Measurements from ENCODE around the gene CD163.
"Not testable (repeated sequence)": the region's sequence is repeated elsewhere in the genome, so short reads cannot be mapped to it uniquely, and the experiment has no call there.

CD163 gene

DNA sequence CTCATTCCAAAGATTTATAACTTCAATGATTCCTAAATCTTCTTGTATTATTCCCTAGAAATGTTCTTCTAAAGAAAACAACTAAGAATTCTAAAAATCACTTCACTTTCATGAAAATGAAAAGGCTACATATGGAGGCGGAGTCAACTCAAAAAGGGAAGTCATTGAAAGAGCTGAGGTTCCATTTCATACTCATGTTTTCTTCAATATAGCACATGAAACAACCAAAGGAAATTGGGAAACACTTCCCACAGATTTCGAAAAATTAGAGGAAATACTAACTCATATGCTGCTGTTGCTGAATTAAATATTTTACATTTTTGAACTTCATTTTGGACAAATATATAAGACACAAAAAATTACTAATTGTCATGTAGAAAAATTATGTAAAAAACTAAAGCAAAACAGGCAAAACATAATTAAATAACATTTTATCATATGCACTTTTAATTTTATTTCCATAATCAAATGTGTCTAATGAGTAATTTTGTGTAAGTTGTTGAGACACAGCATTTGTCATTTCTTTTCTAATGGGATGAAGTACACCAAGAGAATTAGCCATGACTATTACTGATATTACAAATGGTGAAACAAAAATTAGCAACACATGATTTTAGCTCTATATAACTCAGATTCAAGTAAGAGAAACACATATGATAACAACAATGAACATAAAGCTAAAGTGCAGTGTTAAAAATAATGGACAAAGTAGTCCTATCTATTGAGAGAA is at the start of gene CD163:
Gene CD163, minus strand, starts transcription at position 92 of the 730 bp plus-strand sequence. Its CDS starts 87 bp downstream, at position 5.
- DNase-seq = no peak

DNA sequence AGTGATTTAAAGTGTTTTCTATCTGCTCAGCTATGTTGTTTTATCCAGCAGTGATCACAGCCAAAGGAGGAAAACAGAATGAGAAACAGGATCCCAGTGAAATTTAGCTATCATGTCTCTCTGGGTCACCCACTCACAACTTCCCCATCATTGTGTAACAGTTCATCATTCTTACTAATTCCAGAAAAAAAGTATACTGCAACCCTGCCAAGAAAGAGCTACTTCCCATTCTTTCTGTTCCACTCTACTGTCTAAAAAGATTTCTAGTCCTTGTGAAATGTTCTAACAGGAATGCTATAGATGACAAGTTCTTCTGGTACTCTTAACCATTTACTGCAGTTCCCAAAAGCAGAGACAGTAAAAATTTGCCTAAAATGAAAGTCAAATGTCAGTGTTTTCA is 39.2 kb upstream of the CD163 start:
- DNase-seq = no peak

DNA sequence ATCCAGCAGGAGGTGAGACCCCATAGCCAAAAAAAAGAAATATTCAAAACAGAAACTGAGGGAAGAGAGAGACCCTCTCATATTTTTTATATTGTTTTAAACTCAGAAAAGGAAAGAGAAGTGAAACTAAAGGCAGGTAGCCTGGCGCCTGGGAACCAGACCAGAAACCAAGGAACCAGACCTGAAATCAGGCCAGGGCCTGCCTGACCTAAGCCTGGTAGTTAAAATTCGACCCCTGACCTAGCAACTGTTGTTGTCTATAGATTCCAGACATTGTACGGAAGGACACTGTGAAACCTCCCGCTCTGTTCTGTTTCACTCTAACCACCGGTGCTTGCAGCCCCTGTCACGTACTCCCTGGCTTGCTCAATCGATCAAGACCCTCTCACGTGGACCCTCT is 38.5 kb upstream of the CD163 start:
- DNase-seq = no peak

DNA sequence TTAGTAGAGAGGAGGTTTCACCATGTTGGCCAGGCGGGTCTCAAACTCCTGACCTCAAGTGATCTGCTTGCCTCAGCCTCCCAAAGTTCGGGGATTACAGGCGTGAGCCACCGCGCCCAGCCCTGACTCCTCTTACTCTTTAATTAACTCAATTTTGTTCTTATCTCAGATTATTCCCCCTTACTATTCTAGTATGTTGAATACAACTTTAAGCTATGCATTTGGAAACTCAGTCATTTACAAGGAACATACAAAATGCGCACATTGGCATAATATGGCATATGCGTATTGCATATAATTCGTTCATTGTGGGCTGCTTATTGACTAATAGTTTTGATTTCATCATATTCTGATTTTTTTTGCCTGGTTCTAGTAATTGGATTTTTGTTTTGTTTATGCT is 10.8 kb upstream of the CD163 start:
- DNase-seq = no peak

DNA sequence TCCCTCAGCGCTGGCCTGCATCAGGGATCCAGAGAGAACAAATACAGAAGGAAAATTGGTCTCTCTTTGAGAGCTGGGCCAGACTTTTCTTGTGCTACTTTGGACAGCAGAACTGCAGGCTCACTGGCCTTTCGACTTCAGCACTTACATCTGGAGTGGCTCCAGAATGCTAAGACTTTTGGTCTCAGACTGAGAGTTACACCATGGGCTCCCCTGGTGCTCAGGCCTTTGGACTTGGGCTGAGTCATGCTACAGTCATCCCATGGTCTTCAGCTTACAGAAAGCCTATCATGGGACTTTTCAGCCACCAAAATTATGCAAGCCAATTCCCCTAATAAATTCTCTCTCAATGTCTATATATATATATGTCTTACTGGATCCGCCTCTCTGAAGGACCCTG is 9.0 kb upstream of the CD163 start:
- DNase-seq = no peak

DNA sequence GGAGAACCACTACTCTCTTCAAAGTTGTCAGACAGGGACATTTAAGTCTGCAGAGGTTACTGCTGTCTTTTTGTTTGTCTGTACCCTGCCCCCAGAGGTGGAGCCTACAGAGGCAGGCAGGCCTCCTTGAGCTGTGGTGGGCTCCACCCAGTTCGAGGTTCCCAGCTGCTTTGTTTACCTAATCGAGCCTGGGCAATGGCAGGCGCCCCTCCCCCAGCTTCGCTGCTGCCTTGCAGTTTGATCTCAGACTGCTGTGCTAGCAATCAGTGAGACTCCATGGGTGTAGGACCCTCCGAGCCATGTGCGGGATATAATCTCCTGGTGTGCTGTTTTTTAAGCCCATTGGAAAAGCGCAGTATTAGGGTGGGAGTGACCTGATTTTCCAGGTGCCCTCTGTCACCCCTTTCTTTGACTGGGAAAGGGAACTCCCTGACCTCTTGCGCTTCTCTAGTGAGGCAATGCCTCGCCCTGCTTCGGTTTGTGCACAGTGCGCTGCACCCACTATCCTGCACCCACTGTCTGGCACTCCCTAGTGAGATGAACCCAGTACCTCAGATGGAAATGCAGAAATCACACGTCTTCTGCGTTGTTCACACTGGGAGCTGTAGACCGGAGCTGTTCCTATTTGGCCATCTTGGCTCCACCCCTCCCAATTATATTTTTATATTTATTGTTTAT is 6.4 kb upstream of the CD163 start:
- DNase-seq = not testable (repeated sequence)

DNA sequence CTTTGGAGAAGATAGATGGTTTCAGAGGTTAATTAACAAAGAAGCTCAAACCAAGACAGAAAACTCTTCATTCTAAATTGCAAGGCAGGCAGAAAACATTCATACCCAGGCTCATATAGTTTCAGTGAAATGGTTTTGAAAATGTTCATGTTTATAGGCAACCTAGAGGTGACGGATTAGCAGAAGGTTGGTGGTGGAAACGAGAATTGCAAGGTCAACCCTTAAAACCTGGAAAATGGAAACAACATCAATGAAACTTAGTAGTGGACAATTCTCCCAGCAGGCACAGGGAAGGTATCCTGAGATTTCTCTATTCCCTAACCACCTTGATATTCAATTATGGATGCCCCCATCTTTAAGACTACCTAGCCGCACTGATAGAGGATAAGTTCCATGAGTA is 965 bp downstream of the CD163 start:
- DNase-seq = no peak

DNA sequence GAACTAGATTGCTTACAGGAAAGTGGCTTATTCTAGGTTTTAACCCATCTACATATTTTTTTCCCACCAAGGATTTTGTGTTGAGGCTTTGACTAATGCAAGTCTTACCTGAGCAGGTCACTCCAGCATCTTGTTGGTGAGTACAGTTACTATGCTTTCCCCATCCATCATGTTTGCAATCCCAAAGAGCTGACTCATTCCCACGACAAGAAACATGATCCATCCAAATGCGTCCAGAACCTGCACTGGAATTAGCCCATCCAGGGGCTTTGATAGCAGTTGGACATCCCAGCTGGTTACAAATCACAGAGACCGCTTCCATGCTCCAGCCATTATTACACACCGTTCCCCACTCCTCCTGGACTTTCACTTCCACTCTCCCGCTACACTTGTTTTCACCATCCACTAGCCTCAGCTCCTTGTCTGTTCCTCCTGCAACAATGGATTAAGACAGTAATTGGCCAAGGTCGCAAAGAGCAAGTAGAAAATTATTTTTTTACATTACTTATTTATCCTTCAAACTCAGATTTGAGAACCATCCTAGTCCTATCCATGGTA is 2.5 kb downstream of the CD163 start:
- no peak for DNase-seq

DNA sequence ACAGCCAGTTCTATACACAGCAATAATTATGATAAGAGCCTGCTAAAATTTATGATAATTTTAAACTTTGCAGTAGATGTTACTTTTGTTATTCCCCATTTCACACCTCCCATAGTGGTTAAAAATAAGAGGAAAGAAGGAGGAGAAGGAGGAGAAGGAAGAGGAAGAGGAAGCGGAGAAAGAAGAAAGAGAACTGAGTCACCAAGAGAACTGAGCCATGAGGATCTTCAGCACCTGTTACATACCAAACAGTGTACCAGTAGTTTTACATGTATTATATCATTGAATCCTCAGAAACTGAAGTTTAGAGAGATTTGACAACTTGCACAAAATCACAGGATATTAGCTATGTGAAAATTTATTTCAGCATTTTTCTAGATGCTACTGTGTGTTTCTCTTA is 3.9 kb downstream of the CD163 start:
- no peak for DNase-seq

DNA sequence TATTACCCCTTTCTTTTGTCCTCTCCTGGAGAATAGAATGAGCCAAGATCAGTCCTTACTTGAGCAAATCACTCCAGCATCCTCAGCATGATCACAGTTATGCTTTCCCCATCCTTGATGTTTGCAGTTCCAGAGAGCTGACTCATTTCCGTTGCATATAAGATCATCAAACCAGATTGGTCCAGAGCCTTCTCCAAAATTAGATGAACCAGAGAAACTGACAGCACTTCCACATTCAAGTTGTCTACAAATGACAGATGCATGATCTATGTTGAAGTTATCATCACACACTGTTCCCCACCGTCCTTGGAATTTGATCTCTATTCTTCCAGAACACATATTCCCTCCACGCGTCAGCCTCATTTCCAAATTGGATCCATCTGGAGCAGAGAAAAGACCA is 4.8 kb downstream of the CD163 start:
- DNase-seq = no peak

DNA sequence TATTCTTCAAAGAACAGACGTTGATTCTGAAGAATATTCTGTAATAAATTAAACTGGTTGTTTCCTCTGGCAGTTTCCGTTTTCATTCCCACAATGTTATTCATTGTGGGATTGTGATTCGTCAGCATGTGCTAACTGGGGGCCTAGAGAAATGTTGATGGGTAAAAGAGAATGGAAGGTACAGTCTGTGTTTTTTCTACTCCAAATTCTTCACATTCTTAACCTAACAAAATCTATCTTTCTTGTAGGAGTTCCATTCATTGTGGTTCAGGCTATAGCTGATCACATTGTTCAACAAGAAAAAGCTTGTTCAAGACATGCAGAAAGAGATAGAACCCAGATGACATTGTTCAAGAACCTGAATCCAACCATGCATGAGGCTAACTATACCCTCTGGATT is 5.9 kb downstream of the CD163 start:
- DNase-seq = no peak

DNA sequence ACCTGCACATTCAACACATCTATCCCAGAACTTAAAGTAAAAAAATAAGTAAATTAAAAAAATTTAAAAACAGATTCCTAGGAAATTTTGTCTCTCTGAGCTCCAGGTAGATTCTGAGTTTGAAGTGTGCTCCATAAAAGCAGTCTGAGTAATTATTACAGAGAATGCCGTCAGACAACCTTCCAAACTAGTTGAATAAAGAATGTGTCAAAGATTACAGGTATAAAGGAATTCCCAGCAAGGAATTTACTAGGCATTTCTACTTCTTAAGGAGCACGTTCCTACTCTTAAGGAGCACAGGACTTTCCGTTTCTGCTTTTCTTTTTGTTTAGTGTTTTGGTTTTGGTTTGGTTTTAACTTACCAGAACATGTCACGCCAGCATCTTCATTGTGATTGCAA is 7.1 kb downstream of the CD163 start:
- DNase-seq = no peak

DNA sequence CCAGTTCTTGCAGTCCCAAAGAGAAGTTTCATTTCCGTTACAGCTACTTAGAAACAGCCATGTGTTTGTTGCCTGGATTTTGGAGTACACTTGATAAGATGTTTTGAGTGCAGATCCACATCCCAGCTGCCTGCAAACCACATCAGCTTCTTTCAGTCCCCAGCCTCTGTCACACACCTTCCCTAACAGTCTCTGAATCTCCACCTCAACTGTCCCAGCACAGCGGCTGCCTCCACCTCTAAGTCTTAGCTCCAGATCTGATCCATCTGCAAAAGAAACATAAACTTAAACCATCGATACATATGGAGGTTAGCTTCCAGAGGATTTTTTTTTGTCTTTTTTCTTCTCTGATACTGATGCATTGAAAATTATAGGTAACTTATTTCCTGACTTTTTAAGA is 8.4 kb downstream of the CD163 start:
- no peak for DNase-seq

DNA sequence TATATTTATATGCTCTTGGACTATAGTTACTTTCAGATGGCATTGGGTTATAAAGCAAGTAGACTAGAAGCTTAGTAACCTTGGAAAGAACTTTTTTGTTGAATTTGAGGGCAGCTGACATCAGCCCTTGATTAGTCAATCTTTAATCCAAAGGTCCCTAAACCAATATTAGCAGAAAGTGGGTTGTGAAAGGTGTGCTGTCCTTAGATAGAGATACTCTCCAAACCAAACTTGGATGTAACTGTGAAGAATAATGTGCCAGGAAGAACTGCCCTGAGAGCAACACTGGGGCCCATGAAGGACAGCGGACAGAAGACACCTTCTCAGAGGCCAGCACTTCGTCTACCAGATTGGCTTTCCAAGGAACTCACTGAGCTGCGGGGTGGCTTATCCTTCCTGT is 10.6 kb downstream of the CD163 start:
- no peak for DNase-seq

DNA sequence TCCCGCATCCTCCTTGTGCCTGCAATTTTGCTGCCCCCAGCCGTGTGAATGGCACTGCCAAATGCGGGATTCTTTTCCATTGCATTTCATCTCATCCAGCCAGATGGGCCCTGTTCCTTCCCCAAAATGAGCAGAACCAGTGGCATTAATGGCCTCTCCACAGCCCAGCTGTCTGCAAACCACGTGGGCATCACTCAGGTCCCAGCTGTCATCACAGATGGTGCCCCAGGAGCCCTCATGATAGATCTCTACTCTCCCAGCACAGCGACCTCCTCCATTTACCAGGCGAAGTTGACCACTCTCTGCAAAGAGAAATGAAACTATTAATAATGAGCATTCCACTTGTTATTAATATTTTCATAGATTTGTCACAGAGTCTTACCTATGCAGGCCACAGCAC is 17.1 kb downstream of the CD163 start:
- DNase-seq = no peak

DNA sequence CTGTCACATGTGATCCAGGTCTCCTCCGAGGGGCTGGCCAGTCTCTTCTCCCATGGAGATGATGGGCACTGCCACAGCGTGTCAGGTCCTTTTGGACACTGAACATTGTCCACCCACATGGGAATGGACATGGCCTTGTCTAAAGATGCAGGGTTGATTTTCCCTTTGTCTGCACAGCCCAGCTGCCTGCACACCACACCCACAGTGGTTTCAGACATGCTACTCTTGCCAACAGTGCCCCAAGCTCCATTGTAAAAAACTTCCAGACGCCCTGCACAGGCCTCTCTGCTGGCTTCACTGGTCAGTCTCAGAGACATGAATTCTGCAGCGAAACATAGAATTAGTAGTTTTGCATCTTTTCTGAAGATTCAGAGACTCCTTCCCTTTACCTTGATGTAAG is 18.5 kb downstream of the CD163 start:
- no peak for DNase-seq

DNA sequence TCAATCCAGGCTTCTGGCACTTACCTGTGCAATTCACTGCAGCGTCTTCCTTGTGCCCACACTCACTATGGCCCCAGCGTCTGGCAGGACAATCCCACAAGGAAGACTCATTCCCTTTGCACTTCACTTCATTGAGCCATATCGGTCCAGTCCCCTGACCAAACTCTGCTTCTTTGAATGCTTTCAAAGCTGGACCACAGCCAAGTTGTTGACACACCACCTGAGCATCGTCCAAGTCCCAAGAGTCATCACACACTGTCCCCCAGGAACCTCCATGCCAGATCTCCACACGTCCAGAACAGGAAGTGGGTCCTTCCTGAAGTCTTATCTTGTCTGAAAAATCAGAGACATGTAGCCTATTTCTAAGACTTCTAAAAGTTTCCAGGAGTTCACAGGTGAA is 20.2 kb downstream of the CD163 start:
- DNase-seq = no peak

DNA sequence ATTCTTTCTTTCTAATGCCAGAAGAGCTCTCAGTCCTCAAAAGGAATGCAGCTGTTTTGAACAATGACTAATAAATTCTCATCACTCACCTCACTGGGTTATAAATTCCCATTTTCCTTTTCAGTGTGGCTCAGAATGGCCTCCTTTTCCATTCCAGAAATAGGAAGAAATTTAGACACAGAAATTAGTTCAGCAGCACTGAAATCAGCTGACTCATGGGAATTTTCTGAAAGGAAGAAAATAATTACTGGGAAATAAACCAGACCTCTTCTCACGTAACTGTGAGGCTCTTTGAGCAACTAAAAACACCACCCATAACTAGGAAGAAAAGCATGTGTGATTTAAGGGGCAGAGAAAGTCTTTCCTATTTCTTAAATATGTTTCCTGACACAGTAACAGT is 23.8 kb downstream of the CD163 start:
- DNase-seq = no peak

DNA sequence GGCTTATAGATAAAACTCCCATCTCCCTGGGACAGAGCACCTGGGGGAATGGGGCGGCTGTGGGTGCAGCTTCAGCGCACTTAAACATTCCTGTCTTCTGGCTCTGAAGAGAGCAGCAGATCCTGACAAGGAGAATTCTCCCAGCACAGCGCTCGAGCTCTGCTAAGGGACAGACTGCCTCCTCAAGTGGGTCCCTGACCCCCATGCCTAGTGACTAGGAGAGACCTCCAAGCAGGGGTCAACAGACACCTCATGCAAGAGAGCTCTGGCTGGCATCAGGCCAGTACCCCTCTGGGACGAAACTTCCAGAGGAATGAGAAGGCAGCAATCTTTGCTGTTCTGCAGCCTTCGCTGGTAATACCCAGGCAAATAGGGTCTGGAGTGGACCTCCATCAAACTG is 31.5 kb downstream of the CD163 start:
- DNase-seq = no peak

DNA sequence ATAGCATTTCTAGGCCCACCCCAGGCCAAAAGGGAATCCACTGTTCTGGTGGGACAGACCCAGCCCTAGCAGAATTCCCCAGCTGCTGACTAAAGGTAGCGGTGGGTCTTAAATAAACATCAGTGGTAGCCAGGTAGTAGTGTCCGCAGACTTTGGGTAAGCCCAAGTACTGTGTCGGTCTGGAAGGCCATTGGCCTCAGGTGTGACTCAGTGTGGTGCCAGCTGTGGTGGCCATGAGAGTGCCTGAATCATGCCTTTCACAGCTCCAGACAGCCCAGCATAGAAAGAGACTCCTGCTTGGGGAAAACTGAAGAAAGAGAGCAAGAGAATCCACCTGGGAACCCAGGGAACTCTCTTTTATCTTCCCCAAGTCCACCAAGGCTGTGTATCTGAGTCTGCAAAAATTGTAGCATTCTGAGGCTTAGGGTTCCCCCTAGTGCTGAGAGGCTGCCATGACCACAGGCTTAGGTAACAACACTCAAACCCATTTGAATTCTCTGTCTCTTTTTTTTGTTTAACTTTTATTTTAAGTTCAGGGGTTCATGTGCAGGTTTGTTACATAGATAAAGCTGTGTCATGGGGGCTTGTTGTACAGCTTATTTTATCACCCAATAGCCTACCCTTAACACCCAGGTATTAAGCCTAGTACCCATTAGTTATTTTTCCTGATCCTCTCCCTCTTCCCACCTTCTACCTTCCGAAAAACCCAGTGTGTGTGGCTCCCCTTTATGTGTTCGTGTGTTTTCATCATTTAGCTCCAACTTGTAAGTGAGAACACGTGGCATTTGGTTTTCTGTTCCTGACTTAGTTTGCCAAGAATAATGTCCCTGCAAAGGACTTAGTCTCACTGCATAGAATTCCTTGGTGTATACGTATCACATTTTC is 43.0 kb downstream of the CD163 start:
- peak; percentile 61 for DNase-seq

DNA sequence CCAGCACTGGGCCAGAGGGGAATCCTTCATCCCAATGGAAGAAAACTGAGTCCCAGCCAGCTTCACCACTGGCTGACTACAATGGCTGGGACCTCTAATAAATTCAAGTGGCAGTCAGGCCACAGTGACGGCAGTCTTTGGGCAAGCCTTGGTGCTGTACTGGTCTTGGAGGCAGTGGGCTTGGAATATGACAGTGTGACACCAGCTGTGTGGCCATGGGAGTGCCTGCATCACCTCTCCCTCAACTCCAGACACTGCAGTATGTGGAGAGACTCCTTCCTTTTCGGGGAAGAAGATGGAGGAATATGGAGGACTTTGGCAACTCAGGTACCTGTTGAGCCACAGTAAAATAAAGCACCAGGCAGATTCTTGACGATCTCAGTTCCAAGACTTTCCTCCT is 43.6 kb downstream of the CD163 start:
- DNase-seq = no peak

DNA sequence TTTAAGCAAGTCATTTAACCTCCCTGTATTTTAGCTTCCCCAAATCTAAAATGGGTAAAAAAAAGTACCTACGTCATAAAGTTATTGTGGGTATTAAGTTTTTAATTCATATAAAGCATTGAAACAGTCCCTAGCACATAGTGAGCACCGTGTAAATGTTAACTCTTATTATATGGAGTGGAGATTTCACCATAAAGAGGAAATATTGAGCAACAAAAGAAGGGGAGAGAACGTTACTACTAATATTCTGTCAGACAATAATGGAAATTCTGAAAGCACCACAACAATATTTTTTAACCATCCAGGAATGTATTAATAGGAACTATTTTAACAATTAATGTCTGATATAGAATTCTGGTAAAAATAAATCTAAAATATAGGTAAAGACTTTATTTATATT is 51.8 kb downstream of the CD163 start:
- no peak for DNase-seq

DNA sequence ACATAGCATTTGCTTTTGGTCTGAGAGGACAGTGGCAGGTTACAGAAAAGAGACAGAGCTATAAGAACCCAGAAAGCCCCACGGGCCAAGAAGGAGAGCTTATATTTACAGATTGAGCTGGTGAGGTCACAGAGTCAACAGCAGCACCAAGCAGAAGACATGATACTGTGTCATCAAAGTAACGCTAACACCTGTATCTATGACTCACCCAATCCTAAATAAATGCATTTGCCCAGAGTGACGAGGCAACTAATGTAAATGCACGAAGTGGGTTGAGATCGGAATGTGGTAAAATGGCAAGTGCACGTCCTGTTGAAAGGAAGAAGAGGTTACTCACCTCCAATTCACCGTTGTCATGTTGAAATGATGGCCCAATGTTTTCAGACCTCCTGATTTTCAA is 52.9 kb downstream of the CD163 start:
- DNase-seq = no peak

DNA sequence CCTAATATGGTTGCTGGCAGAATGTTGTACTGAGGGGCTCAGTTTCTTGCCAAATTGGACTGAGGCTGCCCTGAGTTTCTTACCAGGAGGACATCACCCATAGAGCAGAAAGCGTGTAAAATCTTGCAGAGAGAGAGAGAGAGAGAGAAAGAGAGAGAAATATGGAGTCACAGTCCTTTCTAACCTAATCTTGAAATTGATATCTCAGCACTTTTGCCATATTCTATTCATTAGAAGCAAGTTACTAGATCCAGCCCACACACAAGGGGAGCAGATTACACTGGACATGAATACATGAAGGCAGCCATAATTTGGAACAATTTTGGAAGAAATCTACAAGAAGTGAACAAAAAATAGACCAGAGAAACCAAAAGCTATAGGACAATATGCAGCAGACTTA is 55.5 kb downstream of the CD163 start:
- no peak for DNase-seq

Data from activated T-cell treated with anti-CD3 and anti-CD28 coated beads, Interleukin-2, amount 50 U/mL, for 1 hour (primary cell).